ENCODE measurements around the gene PARVA. TPM values are rescaled to one million over a fixed set of nuclear protein-coding genes. Genes with fewer than 3 reads are reported as not detected.

The PARVA gene
- total and polyA plus RNA-seq, 3 experiments from 2014 or later, result 0.07 to 0.59 (median 0.18) TPM

GRCh38 chr11:12380565-12381325 is 3.4 kb downstream of the PARVA start:
- peaks cover 19 to 36% of the 10 kb centered on the region in 2 donors for H3K27me3 Mint-ChIP-seq
- no peak for DNase-seq
- H3K4me3 Mint-ChIP-seq, result peak overlapping the region in 1 of 7 donors; percentile 12
- CTCF ChIA-PET, result interaction anchor here (0.9 to 2.2 kb wide), 3 partner anchors 14 to 50 kb away, joined by 3 to 17 read pairs (median 6); no protein-coding TSS in a partner anchor
- Histone ChIP-seq H3K4me1 (ENCODE audit: insufficient read depth, low read length) (no peaks in the 10 kb centered on the region), H3K36me3 (ENCODE audit: insufficient read depth, low read length) (no peaks in the 10 kb centered on the region), H3K9me3 (ENCODE audit: low read length) (no peaks in the 10 kb centered on the region), H3K27me3 (ENCODE audit: insufficient read depth, low read length, poor library complexity, severe bottlenecking) (no peaks in the 10 kb centered on the region), H3K27ac (ENCODE audit: low read depth, low read length) (no peak overlapping the region), H3K4me3 (ENCODE audit: low read length) (no peak overlapping the region)
- peaks cover 14 to 19% (median 17%) of the 10 kb centered on the region in 3 donors for H3K4me1 Mint-ChIP-seq
- H3K9me3 Mint-ChIP-seq, result peaks cover 0 to 2% (median 0%) of the 10 kb centered on the region in 5 donors
- H3K27ac Mint-ChIP-seq, result no peak overlapping the region
- POLR2A ChIA-PET, result no interaction called here
- peaks cover 0 to 11% (median 0%) of the 10 kb centered on the region in 3 donors for H3K36me3 Mint-ChIP-seq

GRCh38 chr11:12381875-12382274 is 4.5 kb downstream of the PARVA start:
- H3K27ac ChIP-seq (ENCODE audit: low read depth, low read length), result no peak overlapping the region
- H3K4me1 ChIP-seq (ENCODE audit: insufficient read depth, low read length), result no peaks in the 10 kb centered on the region
- Mint-ChIP-seq H3K9me3 (peaks cover 0 to 2% (median 0%) of the 10 kb centered on the region in 5 donors), H3K36me3 (peaks cover 0 to 11% (median 0%) of the 10 kb centered on the region in 3 donors), H3K4me1 (peaks cover 5 to 8% (median 8%) of the 10 kb centered on the region in 3 donors), H3K4me3 (no peak overlapping the region), H3K27ac (no peak overlapping the region), H3K27me3 (peaks cover 10 to 25% of the 10 kb centered on the region in 2 donors)
- H3K4me3 ChIP-seq (ENCODE audit: low read length), result no peak overlapping the region
- H3K36me3 ChIP-seq (ENCODE audit: insufficient read depth, low read length), result no peaks in the 10 kb centered on the region
- no peaks in the 10 kb centered on the region for H3K9me3 ChIP-seq (ENCODE audit: low read length)
- POLR2A ChIA-PET, result no interaction called here
- H3K27me3 ChIP-seq (ENCODE audit: insufficient read depth, low read length, poor library complexity, severe bottlenecking), result no peaks in the 10 kb centered on the region
- no peak for DNase-seq
- CTCF ChIA-PET, result no interaction called here

- Histone ChIP-seq H3K9me3 (ENCODE audit: low read length) (no peaks in the 10 kb centered on the region), H3K4me1 (ENCODE audit: insufficient read depth, low read length) (no peaks in the 10 kb centered on the region), H3K36me3 (ENCODE audit: insufficient read depth, low read length) (no peaks in the 10 kb centered on the region), H3K4me3 (ENCODE audit: low read length) (no peak overlapping the region), H3K27me3 (ENCODE audit: insufficient read depth, low read length, poor library complexity, severe bottlenecking) (no peaks in the 10 kb centered on the region), H3K27ac (ENCODE audit: low read depth, low read length) (no peak overlapping the region)
- Mint-ChIP-seq H3K4me3 (no peak overlapping the region), H3K36me3 (peaks cover 0 to 11% (median 0%) of the 10 kb centered on the region in 3 donors), H3K27me3 (peaks cover 8 to 24% of the 10 kb centered on the region in 2 donors), H3K27ac (no peak overlapping the region), H3K9me3 (peaks cover 0 to 2% (median 0%) of the 10 kb centered on the region in 5 donors), H3K4me1 (peaks cover 4 to 8% (median 7%) of the 10 kb centered on the region in 3 donors)
- ChIA-PET CTCF (no interaction called here), POLR2A (no interaction called here)
- no peak for DNase-seq
Observed at GRCh38 chr11:12382451-12382850, 5.1 kb downstream of the PARVA start.

- H3K4me1 ChIP-seq (ENCODE audit: insufficient read depth, low read length), result no peaks in the 10 kb centered on the region
- no peak overlapping the region for H3K4me3 ChIP-seq (ENCODE audit: low read length)
- ChIA-PET POLR2A (no interaction called here), CTCF (no interaction called here)
- no peaks in the 10 kb centered on the region for H3K9me3 ChIP-seq (ENCODE audit: low read length)
- Mint-ChIP-seq H3K4me1 (no peaks in the 10 kb centered on the region), H3K36me3 (peaks cover 0 to 11% (median 0%) of the 10 kb centered on the region in 3 donors), H3K9me3 (peaks cover 0 to 2% (median 0%) of the 10 kb centered on the region in 5 donors), H3K4me3 (peak overlapping the region in 1 of 7 donors; percentile 28), H3K27ac (peak overlapping the region in 1 of 8 donors; percentile 66), H3K27me3 (no peaks in the 10 kb centered on the region)
- H3K27ac ChIP-seq (ENCODE audit: low read depth, low read length), result no peak overlapping the region
- DNase-seq, result no peak
- H3K27me3 ChIP-seq (ENCODE audit: insufficient read depth, low read length, poor library complexity, severe bottlenecking), result no peaks in the 10 kb centered on the region
- H3K36me3 ChIP-seq (ENCODE audit: insufficient read depth, low read length), result no peaks in the 10 kb centered on the region
Observed at GRCh38 chr11:12386309-12386708, 8.9 kb downstream of the PARVA start.

GRCh38 chr11:12386745-12387144 is 9.4 kb downstream of the PARVA start:
- H3K4me1 Mint-ChIP-seq, result no peaks in the 10 kb centered on the region
- H3K4me1 ChIP-seq (ENCODE audit: insufficient read depth, low read length), result no peaks in the 10 kb centered on the region
- POLR2A ChIA-PET, result no interaction called here

GRCh38 chr11:12388173-12388572 is 10.8 kb downstream of the PARVA start:
- Mint-ChIP-seq H3K9me3 (peaks cover 0 to 2% (median 0%) of the 10 kb centered on the region in 5 donors), H3K27ac (no peak overlapping the region), H3K27me3 (peaks cover 0 to 5% of the 10 kb centered on the region in 2 donors), H3K36me3 (peaks cover 0 to 11% (median 0%) of the 10 kb centered on the region in 3 donors), H3K4me1 (no peaks in the 10 kb centered on the region), H3K4me3 (no peak overlapping the region)
- ChIA-PET CTCF (no interaction called here), POLR2A (no interaction called here)
- Histone ChIP-seq H3K27me3 (ENCODE audit: insufficient read depth, low read length, poor library complexity, severe bottlenecking) (no peaks in the 10 kb centered on the region), H3K9me3 (ENCODE audit: low read length) (no peaks in the 10 kb centered on the region), H3K36me3 (ENCODE audit: insufficient read depth, low read length) (no peaks in the 10 kb centered on the region), H3K4me3 (ENCODE audit: low read length) (no peak overlapping the region), H3K4me1 (ENCODE audit: insufficient read depth, low read length) (no peaks in the 10 kb centered on the region), H3K27ac (ENCODE audit: low read depth, low read length) (no peak overlapping the region)
- no peak for DNase-seq

More at GRCh38 chr11:12386745-12387144, 9.4 kb downstream of the PARVA start:
- peak overlapping the region in 1 of 8 donors; percentile 22 for H3K27ac Mint-ChIP-seq
- H3K4me3 Mint-ChIP-seq, result no peak overlapping the region
- CTCF ChIA-PET, result no interaction called here
- DNase-seq, result no peak
- no peak overlapping the region for H3K27ac ChIP-seq (ENCODE audit: low read depth, low read length)
- H3K9me3 ChIP-seq (ENCODE audit: low read length), result no peaks in the 10 kb centered on the region
- no peaks in the 10 kb centered on the region for H3K36me3 ChIP-seq (ENCODE audit: insufficient read depth, low read length)
- H3K4me3 ChIP-seq (ENCODE audit: low read length), result no peak overlapping the region
- H3K36me3 Mint-ChIP-seq, result peaks cover 0 to 11% (median 0%) of the 10 kb centered on the region in 3 donors
- peaks cover 0 to 2% (median 0%) of the 10 kb centered on the region in 5 donors for H3K9me3 Mint-ChIP-seq
- peaks cover 0 to 3% of the 10 kb centered on the region in 2 donors for H3K27me3 Mint-ChIP-seq
- H3K27me3 ChIP-seq (ENCODE audit: insufficient read depth, low read length, poor library complexity, severe bottlenecking), result no peaks in the 10 kb centered on the region

GRCh38 chr11:12388939-12389670 is 11.7 kb downstream of the PARVA start:
- no peak overlapping the region for H3K27ac ChIP-seq (ENCODE audit: low read depth, low read length)
- ChIA-PET POLR2A (no interaction called here), CTCF (no interaction called here)
- peaks cover 0 to 13% of the 10 kb centered on the region in 2 donors for H3K27me3 Mint-ChIP-seq
- no peaks in the 10 kb centered on the region for H3K9me3 ChIP-seq (ENCODE audit: low read length)
- H3K4me3 Mint-ChIP-seq, result no peak overlapping the region
- H3K9me3 Mint-ChIP-seq, result peaks cover 0 to 10% (median 2%) of the 10 kb centered on the region in 5 donors
- no peaks in the 10 kb centered on the region for H3K4me1 ChIP-seq (ENCODE audit: insufficient read depth, low read length)
- peaks cover 0 to 18% (median 0%) of the 10 kb centered on the region in 3 donors for H3K36me3 Mint-ChIP-seq
- no peak for DNase-seq
- no peaks in the 10 kb centered on the region for H3K36me3 ChIP-seq (ENCODE audit: insufficient read depth, low read length)
- no peaks in the 10 kb centered on the region for H3K27me3 ChIP-seq (ENCODE audit: insufficient read depth, low read length, poor library complexity, severe bottlenecking)
- no peak overlapping the region for H3K27ac Mint-ChIP-seq
- no peaks in the 10 kb centered on the region for H3K4me1 Mint-ChIP-seq
- H3K4me3 ChIP-seq (ENCODE audit: low read length), result no peak overlapping the region
